Uterus (tissue), 2 donors: ENCODE data around the gene COL23A1.

Source experiments
- POLR2A ChIP-seq, 2 donors: fragments of 450-650 bp; IDR thresholded peaks; one replicate each; pipeline ENCODE4 v1.6.1; 2016; ENCODE audit warnings: antibody characterized with exemption in 2 of 2, mild to moderate bottlenecking in 1 of 2, moderate library complexity in 1 of 2
- TF ChIP-seq, protein P1 (sequence below), 4 experiments: fragments of 200-600 bp in 2 of 4; fragments of 450-650 bp in 2 of 4; sonication (generic) in 2 of 4; IDR thresholded peaks; one replicate each; pipeline ENCODE4 v1.5.1; 2016 to 2019; ENCODE audit warnings: antibody characterized with exemption in 4 of 4, mild to moderate bottlenecking in 2 of 4, moderate library complexity in 1 of 4

DNA sequence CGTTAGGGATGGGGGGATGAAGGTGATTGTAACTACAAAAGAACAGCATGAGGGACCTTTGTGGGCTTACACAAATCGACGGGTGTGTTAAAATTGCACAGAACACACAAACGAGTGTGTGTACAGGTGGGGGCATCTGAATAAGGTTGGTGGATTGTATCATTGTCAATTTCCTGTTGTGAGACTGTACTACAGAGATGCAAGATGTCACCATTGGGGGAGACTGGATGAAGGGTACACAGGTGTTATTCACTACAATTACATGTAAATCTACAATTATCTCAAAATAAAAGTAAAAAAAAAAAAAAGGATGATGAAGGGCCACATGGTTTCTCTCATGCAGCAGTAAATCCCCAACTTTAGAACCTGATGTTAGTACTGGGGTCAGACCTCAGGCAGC, 326.1 kb downstream of the COL23A1 start:
- TF ChIP-seq, protein P1, sequence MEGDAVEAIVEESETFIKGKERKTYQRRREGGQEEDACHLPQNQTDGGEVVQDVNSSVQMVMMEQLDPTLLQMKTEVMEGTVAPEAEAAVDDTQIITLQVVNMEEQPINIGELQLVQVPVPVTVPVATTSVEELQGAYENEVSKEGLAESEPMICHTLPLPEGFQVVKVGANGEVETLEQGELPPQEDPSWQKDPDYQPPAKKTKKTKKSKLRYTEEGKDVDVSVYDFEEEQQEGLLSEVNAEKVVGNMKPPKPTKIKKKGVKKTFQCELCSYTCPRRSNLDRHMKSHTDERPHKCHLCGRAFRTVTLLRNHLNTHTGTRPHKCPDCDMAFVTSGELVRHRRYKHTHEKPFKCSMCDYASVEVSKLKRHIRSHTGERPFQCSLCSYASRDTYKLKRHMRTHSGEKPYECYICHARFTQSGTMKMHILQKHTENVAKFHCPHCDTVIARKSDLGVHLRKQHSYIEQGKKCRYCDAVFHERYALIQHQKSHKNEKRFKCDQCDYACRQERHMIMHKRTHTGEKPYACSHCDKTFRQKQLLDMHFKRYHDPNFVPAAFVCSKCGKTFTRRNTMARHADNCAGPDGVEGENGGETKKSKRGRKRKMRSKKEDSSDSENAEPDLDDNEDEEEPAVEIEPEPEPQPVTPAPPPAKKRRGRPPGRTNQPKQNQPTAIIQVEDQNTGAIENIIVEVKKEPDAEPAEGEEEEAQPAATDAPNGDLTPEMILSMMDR (IDR thresholded peaks at IDR 0.05), result no peak
- TF ChIP-seq POLR2A (IDR thresholded peaks at IDR 0.05), result no peak
